ENCODE measurements around the gene HS6ST2.

HS6ST2 gene

GRCh38 chrX:132603700-132604286 lies 354.6 kb downstream of the HS6ST2 start:
- DNase-seq (ENCODE audit: low read depth) = no peak
- no peak for TF ChIP-seq CTCF (conservative IDR thresholded peaks at IDR 0.05; ENCODE audit: control insufficient read depth, insufficient read depth, low read depth, low read length)
- no peak overlapping the region for H3K4me3 ChIP-seq (ENCODE audit: control insufficient read depth, low read depth, low read length)

GRCh38 chrX:132602701-132603100 lies 355.7 kb downstream of the HS6ST2 start:
- TF ChIP-seq CTCF (conservative IDR thresholded peaks at IDR 0.05; ENCODE audit: control insufficient read depth, insufficient read depth, low read depth, low read length) = no peak
- H3K4me3 ChIP-seq (ENCODE audit: control insufficient read depth, low read depth, low read length) = no peak overlapping the region
- no peak for DNase-seq (ENCODE audit: low read depth)

GRCh38 chrX:132594999-132595398 lies 363.4 kb downstream of the HS6ST2 start:
- TF ChIP-seq CTCF (conservative IDR thresholded peaks at IDR 0.05; ENCODE audit: control insufficient read depth, insufficient read depth, low read depth, low read length) = no peak
- no peak overlapping the region for H3K4me3 ChIP-seq (ENCODE audit: control insufficient read depth, low read depth, low read length)
- DNase-seq (ENCODE audit: low read depth) = no peak

GRCh38 chrX:132594129-132594528 lies 364.3 kb downstream of the HS6ST2 start:
- TF ChIP-seq CTCF (conservative IDR thresholded peaks at IDR 0.05; ENCODE audit: control insufficient read depth, insufficient read depth, low read depth, low read length) = no peak
- peak; percentile 79 for DNase-seq (ENCODE audit: low read depth)
- H3K4me3 ChIP-seq (ENCODE audit: control insufficient read depth, low read depth, low read length) = no peak overlapping the region

- no peak overlapping the region for H3K4me3 ChIP-seq (ENCODE audit: control insufficient read depth, low read depth, low read length)
- DNase-seq (ENCODE audit: low read depth) = peak; percentile 15
- TF ChIP-seq CTCF (conservative IDR thresholded peaks at IDR 0.05; ENCODE audit: control insufficient read depth, insufficient read depth, low read depth, low read length) = peak; percentile 35
Measured at GRCh38 chrX:132592880-132593279, 365.5 kb downstream of the HS6ST2 start.

GRCh38 chrX:132591719-132592275 lies 366.6 kb downstream of the HS6ST2 start:
- TF ChIP-seq CTCF (conservative IDR thresholded peaks at IDR 0.05; ENCODE audit: control insufficient read depth, insufficient read depth, low read depth, low read length) = no peak
- DNase-seq (ENCODE audit: low read depth) = no peak
- H3K4me3 ChIP-seq (ENCODE audit: control insufficient read depth, low read depth, low read length) = no peak overlapping the region

Data from fibroblast of mammary gland (primary cell).